Upper lobe of left lung (tissue), 6 donors: ENCODE data around the gene ARFGAP2. TPM values are rescaled to one million over a fixed set of nuclear protein-coding genes. Genes with fewer than 3 reads are reported as not detected.

ENCODE experiments used
- ATAC-seq, 2 donors: fragments of 200-7000 bp; cut with Tn5 transposase; one replicate each; pipeline ENCODE4 v1.9.1; 2022; ENCODE audit warnings: mild to moderate bottlenecking in 2 of 2, moderate library complexity in 2 of 2; ENCODE audit not compliant: low FRiP score in 2 of 2
- DNase-seq, 2 donors: peaks; one replicate each; pipeline ENCODE4 v3.0.0-alpha.2; 2019 to 2020
- H3K27ac ChIP-seq, 4 donors: fragments of 200-600 bp; sonication (generic); one replicate each; pipeline ENCODE4 v1.5.1; 2016 to 2019
- H3K27me3 ChIP-seq, 4 donors: fragments of 200-600 bp; sonication (generic); one replicate each; pipeline ENCODE4 v1.5.1; 2017 to 2019
- H3K36me3 ChIP-seq, 4 donors: fragments of 200-600 bp; sonication (generic); one replicate each; pipeline ENCODE4 v1.5.1; 2016 to 2019
- H3K4me1 ChIP-seq, 4 donors: fragments of 200-600 bp; sonication (generic); one replicate each; pipeline ENCODE4 v1.5.1; 2018 to 2019
- H3K4me3 ChIP-seq, 4 donors: fragments of 200-600 bp; sonication (generic); one replicate each; pipeline ENCODE4 v1.5.1; 2017 to 2019; ENCODE audit warnings: mild to moderate bottlenecking in 2 of 4, moderate library complexity in 1 of 4
- H3K9me3 ChIP-seq, 4 donors: fragments of 200-600 bp; sonication (generic); one replicate each; pipeline ENCODE4 v1.5.1; 2018 to 2019
- EP300 ChIP-seq, 4 donors: sonication (generic); formaldehyde crosslinking; IDR thresholded peaks; one replicate each; pipeline ENCODE4 v1.5.1; 2017; ENCODE audit warnings: antibody characterized with exemption in 4 of 4, control low read depth in 2 of 4
- POLR2A ChIP-seq, 4 donors: fragments of 450-650 bp; IDR thresholded peaks; one replicate each; pipeline ENCODE4 v1.5.1; 2016 to 2017; ENCODE audit warnings: antibody characterized with exemption in 4 of 4, mild to moderate bottlenecking in 2 of 4
- POLR2AphosphoS5 ChIP-seq, 2 donors: sonication (generic); formaldehyde crosslinking; IDR thresholded peaks; one replicate each; pipeline ENCODE4 v1.5.1; 2017; ENCODE audit warnings: antibody characterized with exemption in 2 of 2
- WGBS, 2 donors: methylation state at CpG; one replicate each; pipeline ENCODE4 v1.1.5; 2017 to 2018; 5-methylcytosine and 5-hydroxymethylcytosine counted together
- total RNA-seq, 6 donors: library from RNA; depleted of rRNA in 4 of 6; stranded (reverse); fragments of >200 nt in 4 of 6; gene quantifications; one replicate each; pipeline versions ENCODE4 v1.1.0 to v1.2.1, GENCODE V29; 2016 to 2021
- TF ChIP-seq, protein P1 (sequence below), 6 experiments: fragments of 450-650 bp in 4 of 6; fragments of 200-600 bp in 2 of 6; sonication (generic) in 2 of 6; IDR thresholded peaks; one replicate each; pipeline ENCODE4 v1.5.1; 2016 to 2019; ENCODE audit warnings: antibody characterized with exemption in 6 of 6
- donor health status: DM: no; HTN: no; CAD: no; lungs with moderate emphysema.
- donor health status: DM: no; HTN: yes; CAD: no; lungs with severe emphysema.

The ARFGAP2 gene
- total RNA-seq, 6 donors from 2014 or later, result 93.6 to 257 (median 110) TPM

DNA sequence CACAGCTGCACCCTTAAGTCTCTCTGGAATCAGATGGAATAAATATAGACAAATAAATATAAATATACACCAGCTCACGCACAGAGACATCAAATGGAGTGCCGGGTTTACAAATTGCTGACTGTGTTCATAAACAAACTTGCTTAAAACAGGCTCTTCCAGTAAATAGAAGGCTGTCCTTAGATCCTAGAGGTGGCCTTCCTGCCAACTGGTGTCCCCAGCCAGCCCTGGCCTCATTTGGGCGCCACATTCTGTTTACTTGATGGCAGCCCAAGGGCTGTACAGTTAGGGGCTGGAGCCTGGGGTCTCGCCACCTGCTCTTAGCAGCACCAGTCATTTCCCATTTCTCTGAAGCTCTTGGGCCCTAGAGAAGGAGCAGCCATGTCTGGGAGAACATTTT lies 20.8 kb downstream of the ARFGAP2 start:
- no peak for ATAC-seq
- Histone ChIP-seq H3K27me3 (no peaks in the 10 kb centered on the region), H3K4me3 (no peak overlapping the region), H3K36me3 (peaks cover 0 to 10% (median 5%) of the 10 kb centered on the region in 4 donors), H3K9me3 (no peaks in the 10 kb centered on the region), H3K27ac (peak overlapping the region in 1 of 4 donors; percentile 14), H3K4me1 (peaks cover 5 to 16% (median 13%) of the 10 kb centered on the region in 4 donors)
- DNase-seq, result no peak
- 88 to 89% methylated on average over 4 of the region's 4 CpGs for WGBS, 2 donors
- TF ChIP-seq POLR2A (IDR thresholded peaks at IDR 0.05) (no peak), EP300 (IDR thresholded peaks at IDR 0.05) (no peak), POLR2AphosphoS5 (IDR thresholded peaks at IDR 0.05) (no peak)
- TF ChIP-seq, protein P1, sequence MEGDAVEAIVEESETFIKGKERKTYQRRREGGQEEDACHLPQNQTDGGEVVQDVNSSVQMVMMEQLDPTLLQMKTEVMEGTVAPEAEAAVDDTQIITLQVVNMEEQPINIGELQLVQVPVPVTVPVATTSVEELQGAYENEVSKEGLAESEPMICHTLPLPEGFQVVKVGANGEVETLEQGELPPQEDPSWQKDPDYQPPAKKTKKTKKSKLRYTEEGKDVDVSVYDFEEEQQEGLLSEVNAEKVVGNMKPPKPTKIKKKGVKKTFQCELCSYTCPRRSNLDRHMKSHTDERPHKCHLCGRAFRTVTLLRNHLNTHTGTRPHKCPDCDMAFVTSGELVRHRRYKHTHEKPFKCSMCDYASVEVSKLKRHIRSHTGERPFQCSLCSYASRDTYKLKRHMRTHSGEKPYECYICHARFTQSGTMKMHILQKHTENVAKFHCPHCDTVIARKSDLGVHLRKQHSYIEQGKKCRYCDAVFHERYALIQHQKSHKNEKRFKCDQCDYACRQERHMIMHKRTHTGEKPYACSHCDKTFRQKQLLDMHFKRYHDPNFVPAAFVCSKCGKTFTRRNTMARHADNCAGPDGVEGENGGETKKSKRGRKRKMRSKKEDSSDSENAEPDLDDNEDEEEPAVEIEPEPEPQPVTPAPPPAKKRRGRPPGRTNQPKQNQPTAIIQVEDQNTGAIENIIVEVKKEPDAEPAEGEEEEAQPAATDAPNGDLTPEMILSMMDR (IDR thresholded peaks at IDR 0.05), result no peak

GRCh38 chr11:47154616-47155570 lies 21.8 kb downstream of the ARFGAP2 start:
- peaks cover 5 to 16% (median 13%) of the 10 kb centered on the region in 4 donors for H3K4me1 ChIP-seq
- no peak overlapping the region for H3K27ac ChIP-seq
- 71 to 73% methylated on average over 17 to 18 of the region's 18 CpGs for WGBS, 2 donors
- H3K9me3 ChIP-seq, result no peaks in the 10 kb centered on the region
- H3K27me3 ChIP-seq, result no peaks in the 10 kb centered on the region
- H3K36me3 ChIP-seq, result peaks cover 0 to 10% (median 5%) of the 10 kb centered on the region in 4 donors
- H3K4me3 ChIP-seq, result no peak overlapping the region
- TF ChIP-seq, protein P1 (IDR thresholded peaks at IDR 0.05), result no peak
- TF ChIP-seq POLR2A (IDR thresholded peaks at IDR 0.05), result no peak
- TF ChIP-seq POLR2AphosphoS5 (IDR thresholded peaks at IDR 0.05), result no peak
- TF ChIP-seq EP300 (IDR thresholded peaks at IDR 0.05), result no peak
- ATAC-seq, result no peak
- no peak for DNase-seq

DNA sequence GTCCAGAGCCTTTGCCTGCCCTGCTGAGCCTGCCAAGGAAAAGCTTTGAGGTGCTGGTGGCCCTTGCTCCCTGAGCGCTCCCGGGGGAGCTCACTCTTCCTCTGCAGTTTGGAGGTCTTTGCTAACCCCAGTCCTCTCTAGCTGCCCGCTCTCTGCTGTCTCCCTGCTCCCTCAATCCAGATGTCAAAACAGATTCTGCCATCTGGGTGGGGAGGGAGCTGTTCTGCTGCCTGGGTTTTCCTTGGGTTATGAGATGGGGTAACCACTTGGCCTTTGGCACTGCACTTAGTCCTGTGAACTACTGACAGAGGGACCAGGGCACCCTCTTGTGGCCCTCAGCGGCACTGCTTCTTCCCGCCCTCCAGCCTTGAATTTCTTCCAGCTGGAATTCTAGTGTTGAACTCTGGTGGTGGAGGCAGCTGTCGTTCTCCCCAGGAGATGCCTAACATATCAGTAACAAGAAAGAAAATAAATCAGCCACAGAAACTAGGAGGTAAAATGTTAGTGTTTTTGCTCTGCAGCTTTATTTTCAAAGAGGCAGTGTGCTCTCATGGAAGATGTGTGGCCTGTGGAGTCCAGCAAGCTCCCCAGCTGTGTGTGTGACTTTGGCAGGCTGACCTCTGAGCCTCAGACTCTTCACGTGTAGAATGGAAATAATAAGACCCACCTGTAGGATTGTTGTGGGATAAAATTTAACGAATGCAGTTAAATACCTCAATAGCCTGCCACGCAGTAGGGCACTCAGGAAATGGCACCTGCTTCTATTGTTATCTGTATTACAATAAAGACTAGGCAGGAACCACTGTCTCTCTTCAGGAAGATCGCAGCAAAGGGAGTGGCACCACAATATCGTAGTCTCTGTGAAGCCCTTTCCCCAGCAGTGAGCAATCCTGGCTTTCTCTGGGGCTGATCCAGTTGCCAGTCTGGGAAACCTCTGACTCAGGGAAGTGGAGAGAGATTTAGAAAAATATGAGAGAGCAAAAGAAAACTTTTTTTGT lies 23.4 kb downstream of the ARFGAP2 start:
- peaks cover 0 to 10% (median 5%) of the 10 kb centered on the region in 4 donors for H3K36me3 ChIP-seq
- WGBS, 2 donors, result 43 to 52% methylated on average over 8 to 11 of the region's 11 CpGs
- peak overlapping the region in 3 of 4 donors; percentile 4 to 18 (median 7) for H3K27ac ChIP-seq
- TF ChIP-seq POLR2AphosphoS5 (IDR thresholded peaks at IDR 0.05), result peak in 1 of 2 donors; percentile 9
- no peak for TF ChIP-seq EP300 (IDR thresholded peaks at IDR 0.05)
- TF ChIP-seq POLR2A (IDR thresholded peaks at IDR 0.05), result no peak
- TF ChIP-seq, protein P1 (IDR thresholded peaks at IDR 0.05), result peak; percentile 82 to 94 (median 90)
- H3K9me3 ChIP-seq, result no peaks in the 10 kb centered on the region
- no peak overlapping the region for H3K4me3 ChIP-seq
- ATAC-seq (peak; percentile 83 to 92), DNase-seq (peak; percentile 71 to 72)
- H3K4me1 ChIP-seq, result peaks cover 5 to 19% (median 13%) of the 10 kb centered on the region in 4 donors
- no peaks in the 10 kb centered on the region for H3K27me3 ChIP-seq

- Histone ChIP-seq H3K27ac (peak overlapping the region in 3 of 4 donors; percentile 4 to 18 (median 7)), H3K36me3 (peaks cover 0 to 10% (median 5%) of the 10 kb centered on the region in 4 donors), H3K27me3 (no peaks in the 10 kb centered on the region), H3K4me1 (peaks cover 5 to 19% (median 13%) of the 10 kb centered on the region in 4 donors), H3K4me3 (no peak overlapping the region), H3K9me3 (no peaks in the 10 kb centered on the region)
- no peak for ATAC-seq
- WGBS, 2 donors, result 83 to 91% methylated on average over 16 of the region's 16 CpGs
- TF ChIP-seq, protein P1 (IDR thresholded peaks at IDR 0.05), result no peak
- TF ChIP-seq EP300 (IDR thresholded peaks at IDR 0.05), result no peak
- no peak for TF ChIP-seq POLR2A (IDR thresholded peaks at IDR 0.05)
- TF ChIP-seq POLR2AphosphoS5 (IDR thresholded peaks at IDR 0.05), result no peak
- no peak for DNase-seq
Observed at GRCh38 chr11:47152126-47152952, 24.3 kb downstream of the ARFGAP2 start.
